Measurements from ENCODE around the gene SLC25A31.

GRCh38 chr4:127756906-127757305 is 26.7 kb downstream of the SLC25A31 start:
- no peak for TF ChIP-seq CTCF (IDR thresholded peaks at IDR 0.05)
- TF ChIP-seq POLR2A (IDR thresholded peaks at IDR 0.05), result no peak

Measured in thyroid gland (tissue), 4 donors.